HepG2 (cell line): Measurements from ENCODE around the gene NEAT1. TPM values are rescaled to one million over a fixed set of nuclear protein-coding genes. Genes with fewer than 3 reads are reported as not detected.
A peak's percentile ranks its signal among the peaks of the same experiment; 100 is the strongest.

Experiments used
- ATAC-seq: fragments of 200-7000 bp; cut with Tn5 transposase; 3 replicates; pipeline ENCODE4 v1.9.1; 2020; ENCODE audit warnings: mild to moderate bottlenecking, moderate library complexity
- BruUV-seq: library from RNA; stranded (reverse); fragments of 400-500 nt; replicated peaks from 2 replicates; lab custom pipeline; 2021; lab: Mats Ljungman, UMichigan
- CTCF ChIA-PET: fragments of 300-600 bp; formaldehyde crosslinking; extraction: SDS; loops from one replicate; lab custom pipeline; 2021; ENCODE audit warnings: low total read pairs, inconsistent platforms, low intra/inter-chr PET ratio; lab: Yijun Ruan, JAX
- POLR2A ChIA-PET: fragments of 350-600 bp; sonication (Branson Sonifier 250); formaldehyde crosslinking; loops from one replicate; lab custom pipeline; 2020; ENCODE audit warnings: antibody characterized with exemption, inconsistent platforms; lab: Yijun Ruan, JAX
- DNase-seq: peaks from one replicate; pipeline ENCODE4 v3.0.0-alpha.2; 2015; ENCODE audit warnings: low spot score
- FAIRE-seq: peaks from 3 replicates; lab custom pipeline; 2011; peaks lifted over from hg19 to GRCh38; lab: Jason Lieb, UNC
- H2AFZ ChIP-seq: one replicate; pipeline ENCODE4 v1.6.1; 2011; ENCODE audit warnings: low read length, inconsistent platforms
- H3K27ac ChIP-seq: fragments of 300-600 bp; 3 replicates; pipeline ENCODE4 v1.8.0; 2011; ENCODE audit warnings: mixed run types, mild to moderate bottlenecking, mixed read lengths, low read length, inconsistent platforms; ENCODE audit not compliant: insufficient read depth; ENCODE audit errors: extremely low read length
- H3K27me3 ChIP-seq, 2 experiments: fragments of 200-600 bp in 1 of 2; 2 replicates in 1 of 2; 3 replicates in 1 of 2; pipeline versions ENCODE4 v1.6.0 to v1.8.0; 2011; ENCODE audit warnings: low read length in 2 of 2, mild to moderate bottlenecking in 2 of 2, moderate library complexity in 2 of 2, inconsistent platforms in 1 of 2; ENCODE audit not compliant: insufficient read depth in 2 of 2, control insufficient read depth in 1 of 2
- H3K36me3 ChIP-seq, 2 experiments: fragments of 200-600 bp in 1 of 2; replicated peaks in 1 of 2; 2 replicates in 1 of 2; 3 replicates in 1 of 2; pipeline versions ENCODE4 v1.5.1 to v1.8.0; 2011; ENCODE audit warnings: low read length in 2 of 2, inconsistent platforms in 1 of 2; ENCODE audit not compliant: insufficient read depth in 2 of 2, control insufficient read depth in 1 of 2
- H3K4me1 ChIP-seq: 2 replicates; pipeline ENCODE4 v1.5.1; 2012; ENCODE audit warnings: low read length, inconsistent platforms; ENCODE audit not compliant: insufficient read depth
- H3K4me2 ChIP-seq: 2 replicates; pipeline ENCODE4 v1.6.0; 2011; ENCODE audit warnings: low read depth, low read length, inconsistent platforms
- H3K4me3 ChIP-seq, 3 experiments: fragments of 200-600 bp in 1 of 3; sonication (generic), shearing (Covaris generic) in 1 of 3; replicated peaks in 1 of 3; 2 replicates each; pipeline ENCODE4 v1.5.1; 2011 to 2016; ENCODE audit warnings: low read length in 3 of 3, inconsistent platforms in 2 of 3, low read depth in 2 of 3, mild to moderate bottlenecking in 2 of 3, control low read depth in 1 of 3, mixed read lengths in 1 of 3; ENCODE audit not compliant: insufficient read depth in 1 of 3
- H3K79me2 ChIP-seq: one replicate; pipeline ENCODE4 v1.6.1; 2011; ENCODE audit warnings: low read length, inconsistent platforms; ENCODE audit not compliant: insufficient read depth
- H3K9ac ChIP-seq: 2 replicates; pipeline ENCODE4 v1.6.0; 2011; ENCODE audit warnings: mild to moderate bottlenecking, low read depth, low read length, inconsistent platforms; ENCODE audit not compliant: insufficient read depth
- H3K9me3 ChIP-seq: 2 replicates; pipeline ENCODE4 v1.5.1; 2012; ENCODE audit warnings: mild to moderate bottlenecking, low read length
- H4K20me1 ChIP-seq: 2 replicates; pipeline ENCODE4 v1.6.0; 2011; ENCODE audit warnings: inconsistent platforms, mild to moderate bottlenecking, low read length, moderate library complexity; ENCODE audit not compliant: insufficient read depth
- AGO2 ChIP-seq: fragments of 200-400 bp; formaldehyde crosslinking; optimal IDR thresholded peaks from 2 replicates; pipeline ENCODE3; 2017; ENCODE audit warnings: mild to moderate bottlenecking, low read depth, low read length, moderate library complexity
- KDM2A ChIP-seq: sonication (generic); formaldehyde crosslinking; IDR thresholded peaks from 2 replicates; pipeline ENCODE4 v1.4.0; 2020; ENCODE audit warnings: low read depth, missing genetic modification reagents, borderline replicate concordance
- ZBTB46 ChIP-seq: sonication (generic); formaldehyde crosslinking; IDR thresholded peaks from 2 replicates; pipeline ENCODE4 v1.4.0; 2020; ENCODE audit warnings: mild to moderate bottlenecking, missing genetic modification reagents, borderline replicate concordance
- WGBS: methylation state at CpG from one replicate; pipeline ENCODE4 v1.1.6; 2017; ENCODE audit warnings: low lambda C conversion rate; 5-methylcytosine and 5-hydroxymethylcytosine counted together
- in situ Hi-C: cut with HindIII; loops from 2 replicates; pipeline ENCODE4 v1.10.0; 2017; ENCODE audit warnings: low pct_unique_long_range_greater_than_20kb; ENCODE audit not compliant: extremely low pct_ligation_motif_present
- intact Hi-C: fragments of 100-400 bp; cut with micrococcal nuclease; formaldehyde crosslinking; loops from one replicate; pipeline ENCODE4 v1.10.0; 2022; ENCODE audit not compliant: unreplicated experiment
- polyA plus RNA-seq, 8 experiments: library from polyadenylated mRNA; depleted of rRNA in 3 of 8; stranded (reverse) in 7 of 8; unstranded in 1 of 8; fragments of >200 nt; fragmentation: Illumina TruSeq in 4 of 8; extraction: Trizol in 4 of 8; gene quantifications; 2 replicates each; pipeline versions ENCODE4 v1.2.1 to v1.2.3, GENCODE V29; 2011 to 2016; ENCODE audit warnings: low read depth in 4 of 8, missing spikeins in 1 of 8, mixed read lengths in 1 of 8; ENCODE audit not compliant: insufficient read depth in 1 of 8
- total RNA-seq, 5 experiments: library from RNA; depleted of rRNA; stranded (reverse); fragments of >200 nt; fragmentation: Illumina TruSeq; extraction: Trizol; gene quantifications; 2 replicates each; pipeline ENCODE4 v1.2.3, GENCODE V29; 2016; ENCODE audit warnings: low read depth in 1 of 5

The NEAT1 gene
- total and polyA plus RNA-seq, 2 of the 13 experiments (the other 11 are each of a cell fraction or from before 2014, with no cell fraction given), result 20.5 to 41.2 TPM

DNA sequence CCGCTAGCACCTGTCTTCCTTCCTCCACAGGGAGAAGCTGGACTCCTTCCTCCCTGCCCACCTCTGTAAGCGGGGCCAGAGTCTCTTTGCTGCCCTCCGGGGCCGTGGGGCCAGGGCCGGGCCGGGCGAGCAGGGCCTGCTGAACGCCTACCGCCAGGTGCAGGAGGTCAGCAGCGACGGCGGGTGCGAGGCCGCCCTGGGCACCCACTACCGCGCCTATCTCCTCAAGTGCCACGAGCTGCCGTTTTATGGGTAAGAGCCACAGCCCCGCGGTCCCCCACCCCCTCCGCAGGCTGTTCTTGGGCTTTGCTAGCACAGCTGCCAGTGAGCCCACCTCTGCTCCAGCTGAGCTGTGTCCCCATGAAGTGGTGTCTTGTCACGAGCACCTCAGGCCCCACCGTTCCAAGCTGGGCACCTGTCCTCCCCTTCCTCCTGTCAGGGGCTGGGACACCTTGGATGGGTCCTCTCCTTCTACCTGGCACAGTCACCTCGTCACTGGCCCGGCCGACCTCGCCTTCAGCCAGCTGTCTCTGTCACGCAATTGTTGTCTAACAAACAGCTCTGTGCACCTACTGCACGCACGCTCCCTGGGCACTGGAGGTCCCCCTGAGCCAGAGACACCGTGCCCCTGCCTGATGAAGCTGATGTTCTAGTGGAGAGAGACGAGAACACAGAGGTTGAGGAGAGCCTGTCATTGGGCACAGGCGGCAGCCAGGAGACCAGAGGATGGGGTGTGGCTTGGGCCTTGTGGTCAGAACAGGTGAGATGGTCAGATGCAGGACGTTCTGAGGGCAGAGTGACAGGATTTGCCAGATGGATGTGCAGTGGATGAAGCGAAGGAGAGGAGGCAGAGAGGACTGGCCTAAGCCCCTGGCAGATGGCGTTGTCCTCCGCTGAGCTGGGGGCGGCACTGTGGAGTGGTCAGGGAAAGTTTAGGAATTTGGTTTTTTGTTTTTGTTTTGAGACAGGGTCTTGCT lies 25.5 kb upstream of the NEAT1 start:
- in situ Hi-C loops, result no loop called here
- ChIA-PET CTCF (no interaction called here), POLR2A (interaction anchor here (0.9 to 1.1 kb wide), 2 partner anchors 14 to 96 kb away, joined by 3 read pairs; no protein-coding TSS in a partner anchor)
- H3K9me3 ChIP-seq, result no peaks in the 10 kb centered on the region
- intact Hi-C loops, result no loop called here
- H3K4me2 ChIP-seq, result no peak overlapping the region
- no peak for FAIRE-seq
- H4K20me1 ChIP-seq, result no peaks in the 10 kb centered on the region
- BruUV-seq, result no TSS peak
- no peak overlapping the region for H3K27ac ChIP-seq
- ATAC-seq, result no peak
- TF ChIP-seq KDM2A (CRISPR knock-in tag) (no peak), ZBTB46 (CRISPR knock-in tag) (no peak), AGO2 (peak; percentile 37)
- no peak for DNase-seq
- WGBS, result 97% methylated on average over 35 of the region's 38 CpGs
- peaks cover 9% of the 10 kb centered on the region for H3K4me1 ChIP-seq
- H2AFZ ChIP-seq, result no peak overlapping the region
- H3K4me3 ChIP-seq, result no peak overlapping the region
- no peaks in the 10 kb centered on the region for H3K79me2 ChIP-seq
- H3K27me3 ChIP-seq, result no peaks in the 10 kb centered on the region
- H3K36me3 ChIP-seq, result peaks cover 15 to 21% of the 10 kb centered on the region in 2 experiments; a peak in 3 of 5 replicates
- no peak overlapping the region for H3K9ac ChIP-seq
